NT2/D1 (cell line): ENCODE measurements around the gene ADAR.
"Not testable (repeated sequence)": the region's sequence is repeated elsewhere in the genome, so short reads cannot be mapped to it uniquely, and the experiment has no call there.

ENCODE experiments used
- DNase-seq: peaks from one replicate; pipeline ENCODE4 v3.0.0-alpha.2; 2011; ENCODE audit warnings: low read depth, low spot score
- H3K27me3 ChIP-seq: 2 replicates; pipeline ENCODE4 v1.6.0; 2011; ENCODE audit warnings: mild to moderate bottlenecking; ENCODE audit not compliant: insufficient read length, insufficient read depth
- H3K36me3 ChIP-seq: 2 replicates; pipeline ENCODE4 v1.6.1; 2011; ENCODE audit warnings: mild to moderate bottlenecking, low read length, mixed read lengths; ENCODE audit not compliant: insufficient read depth, insufficient read length
- H3K4me1 ChIP-seq: 2 replicates; pipeline ENCODE4 v1.5.1; 2011; ENCODE audit not compliant: insufficient read depth, insufficient read length
- H3K4me3 ChIP-seq: 2 replicates; pipeline ENCODE4 v1.5.1; 2011; ENCODE audit warnings: low read depth; ENCODE audit not compliant: insufficient read length
- H3K9ac ChIP-seq: 2 replicates; pipeline ENCODE4 v1.6.0; 2011; ENCODE audit warnings: low read depth; ENCODE audit not compliant: insufficient read length
- H3K9me3 ChIP-seq: 2 replicates; pipeline ENCODE4 v1.5.1; 2011; ENCODE audit warnings: mild to moderate bottlenecking, low read length; ENCODE audit not compliant: insufficient read depth
- SUZ12 ChIP-seq: IDR thresholded peaks from 2 replicates; pipeline ENCODE4 v1.6.1; 2011; ENCODE audit not compliant: insufficient read length, insufficient read depth; ENCODE audit errors: extremely low read depth
- YY1 ChIP-seq: IDR thresholded peaks from 2 replicates; pipeline ENCODE4 v1.6.1; 2011; ENCODE audit not compliant: insufficient read length, insufficient read depth
- ZNF274 ChIP-seq: IDR thresholded peaks from 2 replicates; pipeline ENCODE4 v1.6.1; 2011; ENCODE audit warnings: mild to moderate bottlenecking, low read depth, low read length

The ADAR gene, protein sequence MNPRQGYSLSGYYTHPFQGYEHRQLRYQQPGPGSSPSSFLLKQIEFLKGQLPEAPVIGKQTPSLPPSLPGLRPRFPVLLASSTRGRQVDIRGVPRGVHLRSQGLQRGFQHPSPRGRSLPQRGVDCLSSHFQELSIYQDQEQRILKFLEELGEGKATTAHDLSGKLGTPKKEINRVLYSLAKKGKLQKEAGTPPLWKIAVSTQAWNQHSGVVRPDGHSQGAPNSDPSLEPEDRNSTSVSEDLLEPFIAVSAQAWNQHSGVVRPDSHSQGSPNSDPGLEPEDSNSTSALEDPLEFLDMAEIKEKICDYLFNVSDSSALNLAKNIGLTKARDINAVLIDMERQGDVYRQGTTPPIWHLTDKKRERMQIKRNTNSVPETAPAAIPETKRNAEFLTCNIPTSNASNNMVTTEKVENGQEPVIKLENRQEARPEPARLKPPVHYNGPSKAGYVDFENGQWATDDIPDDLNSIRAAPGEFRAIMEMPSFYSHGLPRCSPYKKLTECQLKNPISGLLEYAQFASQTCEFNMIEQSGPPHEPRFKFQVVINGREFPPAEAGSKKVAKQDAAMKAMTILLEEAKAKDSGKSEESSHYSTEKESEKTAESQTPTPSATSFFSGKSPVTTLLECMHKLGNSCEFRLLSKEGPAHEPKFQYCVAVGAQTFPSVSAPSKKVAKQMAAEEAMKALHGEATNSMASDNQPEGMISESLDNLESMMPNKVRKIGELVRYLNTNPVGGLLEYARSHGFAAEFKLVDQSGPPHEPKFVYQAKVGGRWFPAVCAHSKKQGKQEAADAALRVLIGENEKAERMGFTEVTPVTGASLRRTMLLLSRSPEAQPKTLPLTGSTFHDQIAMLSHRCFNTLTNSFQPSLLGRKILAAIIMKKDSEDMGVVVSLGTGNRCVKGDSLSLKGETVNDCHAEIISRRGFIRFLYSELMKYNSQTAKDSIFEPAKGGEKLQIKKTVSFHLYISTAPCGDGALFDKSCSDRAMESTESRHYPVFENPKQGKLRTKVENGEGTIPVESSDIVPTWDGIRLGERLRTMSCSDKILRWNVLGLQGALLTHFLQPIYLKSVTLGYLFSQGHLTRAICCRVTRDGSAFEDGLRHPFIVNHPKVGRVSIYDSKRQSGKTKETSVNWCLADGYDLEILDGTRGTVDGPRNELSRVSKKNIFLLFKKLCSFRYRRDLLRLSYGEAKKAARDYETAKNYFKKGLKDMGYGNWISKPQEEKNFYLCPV

GRCh38 chr1:154607609-154608396 lies at the start of gene ADAR:
TSS of gene ADAR (minus strand) at chr1:154608186. CDS start at chr1:154608006, 180 bp downstream.
- Histone ChIP-seq H3K4me3 (peak within 1 kb of the TSS; percentile 86), H3K9me3 (no peaks in the 10 kb centered on the region), H3K36me3 (peaks cover 30% of the 10 kb centered on the region), H3K27me3 (no peaks in the 10 kb centered on the region), H3K4me1 (peaks cover 7% of the 10 kb centered on the region), H3K9ac (peak within 1 kb of the TSS; percentile 92)
- peak; percentile 8 for TF ChIP-seq YY1
- TF ChIP-seq SUZ12: no peak
- peak; percentile 71 for DNase-seq

GRCh38 chr1:154657556-154657955 lies 49.6 kb upstream of the ADAR start:
- Histone ChIP-seq H3K9ac (no peak overlapping the region), H3K36me3 (no peaks in the 10 kb centered on the region), H3K27me3 (no peaks in the 10 kb centered on the region), H3K4me1 (no peaks in the 10 kb centered on the region), H3K4me3 (no peak overlapping the region), H3K9me3 (peaks cover 13% of the 10 kb centered on the region)
- TF ChIP-seq SUZ12: no peak
- TF ChIP-seq ZNF274: no peak
- no peak for DNase-seq

GRCh38 chr1:154652893-154653292 lies 44.9 kb upstream of the ADAR start:
- no peak overlapping the region for H3K9ac ChIP-seq
- H3K4me3 ChIP-seq: no peak overlapping the region
- no peaks in the 10 kb centered on the region for H3K4me1 ChIP-seq
- no peaks in the 10 kb centered on the region for H3K36me3 ChIP-seq
- DNase-seq: no peak
- H3K9me3 ChIP-seq: peaks cover 13% of the 10 kb centered on the region
- no peaks in the 10 kb centered on the region for H3K27me3 ChIP-seq
- TF ChIP-seq ZNF274 (no peak), YY1 (no peak), SUZ12 (no peak)

DNA sequence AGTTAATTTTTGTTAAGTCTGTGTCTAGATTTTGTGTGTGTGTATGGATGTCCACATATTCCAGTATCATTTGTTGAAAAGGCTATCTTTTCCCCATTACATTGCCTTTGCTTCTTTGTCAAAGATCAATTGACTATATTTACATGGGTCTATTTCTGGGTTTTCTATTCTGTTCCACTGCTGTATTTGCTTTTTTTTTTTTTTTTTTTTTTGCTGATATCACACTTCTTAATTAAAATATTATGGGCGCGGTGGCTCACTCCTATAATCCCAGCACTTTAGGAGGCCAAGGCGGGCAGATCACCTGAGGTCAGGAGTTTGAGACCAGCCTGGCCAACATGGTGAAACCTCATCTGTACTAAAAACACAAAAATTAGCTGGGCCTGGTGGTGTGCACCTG lies 36.7 kb upstream of the ADAR start:
- DNase-seq, H3K9ac ChIP-seq, H3K4me1 ChIP-seq, H3K36me3 ChIP-seq, H3K27me3 ChIP-seq, H3K9me3 ChIP-seq, H3K4me3 ChIP-seq: not testable (repeated sequence)

DNA sequence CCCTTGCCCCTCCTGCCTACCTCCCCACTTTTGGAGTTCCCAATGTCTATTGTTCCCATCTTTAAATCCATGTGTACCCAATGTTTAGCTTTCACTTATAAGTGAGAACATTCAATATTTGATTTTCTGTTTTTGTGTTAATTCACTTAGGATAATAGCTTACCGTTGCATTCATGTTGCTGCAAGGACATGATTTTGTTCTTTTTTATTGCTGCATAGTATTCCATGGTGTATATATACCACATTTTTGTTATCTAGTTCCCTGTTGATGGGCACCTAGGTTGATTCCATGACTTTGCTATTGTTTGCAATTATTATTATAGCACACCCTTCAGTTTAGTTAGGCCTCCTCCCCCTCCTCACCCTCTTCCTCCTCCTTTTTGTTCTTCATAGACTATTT lies 33.5 kb upstream of the ADAR start:
- no peaks in the 10 kb centered on the region for H3K36me3 ChIP-seq
- peaks cover 20% of the 10 kb centered on the region; the same call in 1 of the 2 replicates for H3K9me3 ChIP-seq
- no peak overlapping the region for H3K4me3 ChIP-seq
- TF ChIP-seq SUZ12 (no peak), YY1 (no peak)
- no peaks in the 10 kb centered on the region for H3K4me1 ChIP-seq
- H3K9ac ChIP-seq: no peak overlapping the region
- no peaks in the 10 kb centered on the region for H3K27me3 ChIP-seq
- DNase-seq: no peak

DNA sequence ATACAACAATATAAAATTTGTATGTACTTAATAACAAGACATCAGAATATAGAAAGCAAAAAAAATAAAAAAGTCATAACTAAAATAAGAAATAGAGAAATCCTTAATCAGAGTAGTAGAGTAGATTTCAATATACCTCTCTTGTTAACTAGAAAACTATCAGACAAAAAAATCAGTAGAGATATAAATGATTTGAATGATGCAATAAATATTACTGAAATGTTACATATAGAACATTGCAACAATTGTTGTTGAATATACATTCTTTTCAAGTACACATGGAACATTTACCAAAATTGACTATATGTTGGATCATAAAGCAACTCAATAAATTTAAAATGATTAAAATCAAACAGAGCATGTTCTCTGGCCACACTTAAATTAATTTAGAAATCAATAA lies 31.9 kb upstream of the ADAR start:
- Histone ChIP-seq H3K9ac (no peak overlapping the region), H3K4me1 (no peaks in the 10 kb centered on the region), H3K36me3 (no peaks in the 10 kb centered on the region), H3K9me3 (peaks cover 20% of the 10 kb centered on the region; the same call in 1 of the 2 replicates), H3K27me3 (no peaks in the 10 kb centered on the region), H3K4me3 (no peak overlapping the region)
- no peak for TF ChIP-seq YY1
- TF ChIP-seq ZNF274: no peak
- TF ChIP-seq SUZ12: no peak
- DNase-seq: no peak
